ENCODE data around the gene EDARADD.

The EDARADD gene

GRCh38 chr1:236371083-236371482 lies 23.0 kb upstream of the EDARADD start:
- no peak overlapping the region for H3K9ac ChIP-seq (ENCODE audit: low read depth, low read length)
- H3K4me1 ChIP-seq (ENCODE audit: insufficient read depth, low read length): no peaks in the 10 kb centered on the region
- H3K9me3 ChIP-seq (ENCODE audit: control insufficient read depth, insufficient read depth, low read length): no peaks in the 10 kb centered on the region
- H3K36me3 ChIP-seq (ENCODE audit: insufficient read depth, low read length): no peaks in the 10 kb centered on the region

- H3K9me3 ChIP-seq (ENCODE audit: control insufficient read depth, insufficient read depth, low read length): no peaks in the 10 kb centered on the region; the same call in 1 of the 2 replicates
- no peaks in the 10 kb centered on the region for H3K4me1 ChIP-seq (ENCODE audit: insufficient read depth, low read length)
- H3K9ac ChIP-seq (ENCODE audit: low read depth, low read length): no peak overlapping the region
- no peaks in the 10 kb centered on the region for H3K36me3 ChIP-seq (ENCODE audit: insufficient read depth, low read length)
These were observed 16.1 kb upstream of the EDARADD start for GRCh38 chr1:236377832-236378535.

- no peaks in the 10 kb centered on the region; the same call in 1 of the 2 replicates for H3K9me3 ChIP-seq (ENCODE audit: control insufficient read depth, insufficient read depth, low read length)
These were observed 12.4 kb upstream of the EDARADD start for GRCh38 chr1:236381565-236382158.

GRCh38 chr1:236388332-236388731 lies 5.8 kb upstream of the EDARADD start:
- H3K9ac ChIP-seq (ENCODE audit: low read depth, low read length): no peak overlapping the region
- no peaks in the 10 kb centered on the region for H3K9me3 ChIP-seq (ENCODE audit: control insufficient read depth, insufficient read depth, low read length)
- no peaks in the 10 kb centered on the region for H3K36me3 ChIP-seq (ENCODE audit: insufficient read depth, low read length)
- H3K4me1 ChIP-seq (ENCODE audit: insufficient read depth, low read length): no peaks in the 10 kb centered on the region

More at GRCh38 chr1:236381565-236382158, 12.4 kb upstream of the EDARADD start:
- Histone ChIP-seq H3K4me1 (ENCODE audit: insufficient read depth, low read length) (no peaks in the 10 kb centered on the region), H3K36me3 (ENCODE audit: insufficient read depth, low read length) (no peaks in the 10 kb centered on the region), H3K9ac (ENCODE audit: low read depth, low read length) (no peak overlapping the region)

- no peaks in the 10 kb centered on the region for H3K36me3 ChIP-seq (ENCODE audit: insufficient read depth, low read length)
- no peak overlapping the region for H3K9ac ChIP-seq (ENCODE audit: low read depth, low read length)
- no peaks in the 10 kb centered on the region for H3K9me3 ChIP-seq (ENCODE audit: control insufficient read depth, insufficient read depth, low read length)
- no peaks in the 10 kb centered on the region; the same call in 1 of the 2 replicates for H3K4me1 ChIP-seq (ENCODE audit: insufficient read depth, low read length)
These were observed 4.8 kb upstream of the EDARADD start for GRCh38 chr1:236389253-236389652.

GRCh38 chr1:236391008-236391407 lies 3.1 kb upstream of the EDARADD start:
- no peaks in the 10 kb centered on the region; the same call in 1 of the 2 replicates for H3K4me1 ChIP-seq (ENCODE audit: insufficient read depth, low read length)
- no peaks in the 10 kb centered on the region for H3K9me3 ChIP-seq (ENCODE audit: control insufficient read depth, insufficient read depth, low read length)
- H3K9ac ChIP-seq (ENCODE audit: low read depth, low read length): no peak overlapping the region
- no peaks in the 10 kb centered on the region for H3K36me3 ChIP-seq (ENCODE audit: insufficient read depth, low read length)

- Histone ChIP-seq H3K4me1 (ENCODE audit: insufficient read depth, low read length) (peaks cover 4% of the 10 kb centered on the region; the same call in 1 of the 2 replicates), H3K36me3 (ENCODE audit: insufficient read depth, low read length) (no peaks in the 10 kb centered on the region), H3K9ac (ENCODE audit: low read depth, low read length) (no peak overlapping the region), H3K9me3 (ENCODE audit: control insufficient read depth, insufficient read depth, low read length) (no peaks in the 10 kb centered on the region)
These were observed 1.9 kb upstream of the EDARADD start for GRCh38 chr1:236392182-236392581.

GRCh38 chr1:236394879-236395229 lies 768 bp downstream of the EDARADD start:
- no peaks in the 10 kb centered on the region for H3K36me3 ChIP-seq (ENCODE audit: insufficient read depth, low read length)
- peak overlapping the region; percentile 96 for H3K9ac ChIP-seq (ENCODE audit: low read depth, low read length)
- H3K9me3 ChIP-seq (ENCODE audit: control insufficient read depth, insufficient read depth, low read length): no peaks in the 10 kb centered on the region
- peaks cover 4% of the 10 kb centered on the region; the same call in 1 of the 2 replicates for H3K4me1 ChIP-seq (ENCODE audit: insufficient read depth, low read length)

GRCh38 chr1:236395230-236395946 lies 1.3 kb downstream of the EDARADD start:
- H3K4me1 ChIP-seq (ENCODE audit: insufficient read depth, low read length): peaks cover 4% of the 10 kb centered on the region; the same call in 1 of the 2 replicates
- H3K9ac ChIP-seq (ENCODE audit: low read depth, low read length): peak overlapping the region; percentile 96

GRCh38 chr1:236395947-236396664 lies 2.0 kb downstream of the EDARADD start:
- Histone ChIP-seq H3K9ac (ENCODE audit: low read depth, low read length) (peak overlapping the region; percentile 96), H3K4me1 (ENCODE audit: insufficient read depth, low read length) (peaks cover 4% of the 10 kb centered on the region; the same call in 1 of the 2 replicates)

More at GRCh38 chr1:236395230-236395946, 1.3 kb downstream of the EDARADD start:
- H3K36me3 ChIP-seq (ENCODE audit: insufficient read depth, low read length): no peaks in the 10 kb centered on the region
- no peaks in the 10 kb centered on the region for H3K9me3 ChIP-seq (ENCODE audit: control insufficient read depth, insufficient read depth, low read length)

GRCh38 chr1:236396665-236397043 lies 2.6 kb downstream of the EDARADD start:
- no peaks in the 10 kb centered on the region for H3K36me3 ChIP-seq (ENCODE audit: insufficient read depth, low read length)
- no peaks in the 10 kb centered on the region for H3K9me3 ChIP-seq (ENCODE audit: control insufficient read depth, insufficient read depth, low read length)
- peaks cover 4% of the 10 kb centered on the region; the same call in 1 of the 2 replicates for H3K4me1 ChIP-seq (ENCODE audit: insufficient read depth, low read length)
- no peak overlapping the region for H3K9ac ChIP-seq (ENCODE audit: low read depth, low read length)

More at GRCh38 chr1:236395947-236396664, 2.0 kb downstream of the EDARADD start:
- no peaks in the 10 kb centered on the region for H3K9me3 ChIP-seq (ENCODE audit: control insufficient read depth, insufficient read depth, low read length)
- no peaks in the 10 kb centered on the region for H3K36me3 ChIP-seq (ENCODE audit: insufficient read depth, low read length)

GRCh38 chr1:236397173-236397759 lies 3.2 kb downstream of the EDARADD start:
- Histone ChIP-seq H3K36me3 (ENCODE audit: insufficient read depth, low read length) (no peaks in the 10 kb centered on the region), H3K9me3 (ENCODE audit: control insufficient read depth, insufficient read depth, low read length) (no peaks in the 10 kb centered on the region), H3K4me1 (ENCODE audit: insufficient read depth, low read length) (peaks cover 4% of the 10 kb centered on the region; the same call in 1 of the 2 replicates), H3K9ac (ENCODE audit: low read depth, low read length) (no peak overlapping the region)

GRCh38 chr1:236398538-236398937 lies 4.5 kb downstream of the EDARADD start:
- H3K9me3 ChIP-seq (ENCODE audit: control insufficient read depth, insufficient read depth, low read length): no peaks in the 10 kb centered on the region
- peaks cover 4% of the 10 kb centered on the region; the same call in 1 of the 2 replicates for H3K4me1 ChIP-seq (ENCODE audit: insufficient read depth, low read length)
- H3K9ac ChIP-seq (ENCODE audit: low read depth, low read length): no peak overlapping the region
- H3K36me3 ChIP-seq (ENCODE audit: insufficient read depth, low read length): no peaks in the 10 kb centered on the region

Measured in ES-I3 (cell line).